CD8-positive, alpha-beta memory T cell (primary cell): ENCODE data around the gene OR51S1. TPM values are rescaled to one million over a fixed set of nuclear protein-coding genes. Genes with fewer than 3 reads are reported as not detected.
"Not testable (repeated sequence)": the region's sequence is repeated elsewhere in the genome, so short reads cannot be mapped to it uniquely, and the experiment has no call there.

ENCODE experiments used
- CTCF ChIA-PET: fragments of 350-600 bp; sonication (Branson Sonifier 250); formaldehyde crosslinking; loops from one replicate; lab custom pipeline; 2021; ENCODE audit warnings: antibody characterized with exemption; lab: Charles Lee
- POLR2A ChIA-PET: fragments of 350-600 bp; sonication (Branson Sonifier 250); formaldehyde crosslinking; loops from one replicate; lab custom pipeline; 2021; ENCODE audit warnings: antibody characterized with exemption; lab: Charles Lee
- DNase-seq, 5 donors: peaks; one replicate each; pipeline versions ENCODE4 v3.0.0 to v3.0.0-alpha.2; 2020 to 2022; ENCODE audit warnings: mixed read lengths in 1 of 5
- H3K27ac ChIP-seq: one replicate; pipeline ENCODE4 v1.7.0; 2013; ENCODE audit warnings: low read depth, mild to moderate bottlenecking, low read length, moderate library complexity
- H3K27me3 ChIP-seq: 2 replicates; pipeline ENCODE4 v1.7.0; 2013; ENCODE audit warnings: low read length, mild to moderate bottlenecking; ENCODE audit not compliant: insufficient read depth, poor library complexity, severe bottlenecking
- H3K36me3 ChIP-seq: 2 replicates; pipeline ENCODE4 v1.7.0; 2013; ENCODE audit warnings: mild to moderate bottlenecking, low read length, moderate library complexity; ENCODE audit not compliant: insufficient read depth
- H3K4me1 ChIP-seq: 2 replicates; pipeline ENCODE4 v1.7.0; 2013; ENCODE audit warnings: mild to moderate bottlenecking, low read length, moderate library complexity; ENCODE audit not compliant: insufficient read depth
- H3K4me3 ChIP-seq: 2 replicates; pipeline ENCODE4 v1.7.0; 2013; ENCODE audit warnings: mild to moderate bottlenecking, low read length
- H3K9me3 ChIP-seq: 2 replicates; pipeline ENCODE4 v1.7.0; 2013; ENCODE audit warnings: mild to moderate bottlenecking, low read length
- H3K27ac Mint-ChIP-seq, 8 donors: one replicate each; pipeline ENCODE4 v1.8.0; 2020 to 2021; ENCODE audit warnings: mixed read lengths in 8 of 8, mild to moderate bottlenecking in 6 of 8, inconsistent platforms in 3 of 8, moderate library complexity in 3 of 8
- H3K27me3 Mint-ChIP-seq, 2 donors: one replicate each; pipeline ENCODE4 v1.8.0; 2020 to 2021; ENCODE audit warnings: mixed read lengths in 2 of 2, mild to moderate bottlenecking in 1 of 2, moderate library complexity in 1 of 2
- H3K36me3 Mint-ChIP-seq, 3 donors: one replicate each; pipeline ENCODE4 v1.8.0; 2020 to 2021; ENCODE audit warnings: mixed read lengths in 3 of 3, inconsistent platforms in 1 of 3, mild to moderate bottlenecking in 1 of 3
- H3K4me1 Mint-ChIP-seq, 3 donors: one replicate each; pipeline ENCODE4 v1.8.0; 2020 to 2021; ENCODE audit warnings: mixed read lengths in 3 of 3, inconsistent platforms in 1 of 3, mild to moderate bottlenecking in 1 of 3
- H3K4me3 Mint-ChIP-seq, 7 donors: one replicate each; pipeline ENCODE4 v1.8.0; 2020 to 2021; ENCODE audit warnings: mixed read lengths in 7 of 7, mild to moderate bottlenecking in 6 of 7, moderate library complexity in 4 of 7, inconsistent platforms in 2 of 7
- H3K9me3 Mint-ChIP-seq, 5 donors: one replicate each; pipeline ENCODE4 v1.8.0; 2020 to 2022; ENCODE audit warnings: mixed read lengths in 5 of 5, mild to moderate bottlenecking in 3 of 5, moderate library complexity in 2 of 5, inconsistent platforms in 1 of 5
- polyA plus RNA-seq: library from polyadenylated mRNA; unstranded; fragments of 300-500 nt; fragmentation: Illumina TruSeq; gene quantifications from one replicate; pipeline ENCODE4 v1.2.3, GENCODE V29; 2021
- total RNA-seq, 2 experiments: library from RNA; stranded (reverse); gene quantifications; one replicate each; pipeline ENCODE4 v1.2.3, GENCODE V29; 2021

The OR51S1 gene
- total and polyA plus RNA-seq, 3 experiments from 2014 or later = not detected

GRCh38 chr11:4830346-4830745 is 18.7 kb downstream of the OR51S1 start:
- no peak for DNase-seq
- Mint-ChIP-seq H3K9me3 (peaks cover 0 to under 1% (median 0%) of the 10 kb centered on the region in 5 donors), H3K36me3 (no peaks in the 10 kb centered on the region), H3K27ac (no peak overlapping the region), H3K4me3 (no peak overlapping the region), H3K4me1 (no peaks in the 10 kb centered on the region), H3K27me3 (peaks cover 0 to 3% of the 10 kb centered on the region in 2 donors)
- Histone ChIP-seq H3K27me3 (peaks cover 4% of the 10 kb centered on the region), H3K9me3 (no peaks in the 10 kb centered on the region), H3K36me3 (no peaks in the 10 kb centered on the region), H3K27ac (no peak overlapping the region), H3K4me1 (no peaks in the 10 kb centered on the region), H3K4me3 (no peak overlapping the region)
- CTCF ChIA-PET = no interaction called here
- POLR2A ChIA-PET = no interaction called here

- Histone ChIP-seq H3K27ac (no peak overlapping the region), H3K36me3 (no peaks in the 10 kb centered on the region), H3K27me3 (no peaks in the 10 kb centered on the region), H3K4me1 (no peaks in the 10 kb centered on the region), H3K4me3 (no peak overlapping the region), H3K9me3 (no peaks in the 10 kb centered on the region)
- Mint-ChIP-seq H3K27me3 (peaks cover 0 to 9% of the 10 kb centered on the region in 2 donors), H3K4me3 (no peak overlapping the region), H3K4me1 (no peaks in the 10 kb centered on the region), H3K36me3 (no peaks in the 10 kb centered on the region), H3K9me3 (peaks cover 0 to 3% (median 0%) of the 10 kb centered on the region in 5 donors), H3K27ac (no peak overlapping the region)
- DNase-seq = no peak
- ChIA-PET CTCF (no interaction called here), POLR2A (no interaction called here)
Observed at GRCh38 chr11:4826425-4826824, 22.6 kb downstream of the OR51S1 start.

GRCh38 chr11:4825132-4825531 is 23.9 kb downstream of the OR51S1 start:
- POLR2A ChIA-PET = no interaction called here
- CTCF ChIA-PET = no interaction called here
- Mint-ChIP-seq H3K4me3 (no peak overlapping the region), H3K27me3 (peaks cover 5 to 10% of the 10 kb centered on the region in 2 donors), H3K4me1 (no peaks in the 10 kb centered on the region), H3K27ac (no peak overlapping the region), H3K9me3 (peaks cover 0 to 3% (median 0%) of the 10 kb centered on the region in 5 donors), H3K36me3 (no peaks in the 10 kb centered on the region)
- no peaks in the 10 kb centered on the region for H3K4me1 ChIP-seq
- H3K27ac ChIP-seq = no peak overlapping the region
- H3K36me3 ChIP-seq = no peaks in the 10 kb centered on the region
- H3K4me3 ChIP-seq = no peak overlapping the region
- H3K9me3 ChIP-seq = no peaks in the 10 kb centered on the region
- no peak for DNase-seq
- H3K27me3 ChIP-seq = no peaks in the 10 kb centered on the region

GRCh38 chr11:4821021-4821420 is 28.0 kb downstream of the OR51S1 start, which contains the start of gene OR51F2:
Gene OR51F2 (plus strand): TSS chr11:4821321. CDS start chr11:4821422, 101 bp downstream.
- Histone ChIP-seq H3K4me3 (no peak within 1 kb of the TSS), H3K9me3 (no peaks in the 10 kb centered on the region), H3K36me3 (no peaks in the 10 kb centered on the region), H3K27ac (no peak within 1 kb of the TSS), H3K27me3 (no peaks in the 10 kb centered on the region), H3K4me1 (no peaks in the 10 kb centered on the region)
- no peaks in the 10 kb centered on the region for H3K4me1 Mint-ChIP-seq
- H3K36me3 Mint-ChIP-seq = no peaks in the 10 kb centered on the region
- no peak within 1 kb of the TSS for H3K27ac Mint-ChIP-seq
- no peak for DNase-seq
- POLR2A ChIA-PET = no interaction called here
- peaks cover 0 to 3% (median 0%) of the 10 kb centered on the region in 5 donors for H3K9me3 Mint-ChIP-seq
- CTCF ChIA-PET = no interaction called here
- H3K4me3 Mint-ChIP-seq = no peak within 1 kb of the TSS
- H3K27me3 Mint-ChIP-seq = peaks cover 5 to 13% of the 10 kb centered on the region in 2 donors

- Mint-ChIP-seq H3K9me3 (peaks cover 0 to 4% (median 0%) of the 10 kb centered on the region in 5 donors), H3K36me3 (no peaks in the 10 kb centered on the region), H3K4me1 (no peaks in the 10 kb centered on the region), H3K4me3 (no peak overlapping the region), H3K27me3 (no peaks in the 10 kb centered on the region), H3K27ac (no peak overlapping the region)
- POLR2A ChIA-PET = no interaction called here
- Histone ChIP-seq H3K27me3 (no peaks in the 10 kb centered on the region), H3K4me3 (no peak overlapping the region), H3K4me1 (no peaks in the 10 kb centered on the region), H3K36me3 (no peaks in the 10 kb centered on the region), H3K9me3 (no peaks in the 10 kb centered on the region), H3K27ac (no peak overlapping the region)
- DNase-seq = no peak
- CTCF ChIA-PET = no interaction called here
Observed at GRCh38 chr11:4809246-4809645, 39.8 kb downstream of the OR51S1 start.

GRCh38 chr11:4808476-4808875 is 40.5 kb downstream of the OR51S1 start:
- H3K9me3 ChIP-seq = no peaks in the 10 kb centered on the region
- Mint-ChIP-seq H3K27me3 (no peaks in the 10 kb centered on the region), H3K36me3 (no peaks in the 10 kb centered on the region), H3K9me3 (peaks cover 0 to 6% (median 0%) of the 10 kb centered on the region in 5 donors), H3K27ac (no peak overlapping the region), H3K4me3 (no peak overlapping the region), H3K4me1 (no peaks in the 10 kb centered on the region)
- no peaks in the 10 kb centered on the region for H3K36me3 ChIP-seq
- no peaks in the 10 kb centered on the region for H3K4me1 ChIP-seq
- ChIA-PET CTCF (no interaction called here), POLR2A (no interaction called here)
- no peak for DNase-seq
- no peaks in the 10 kb centered on the region for H3K27me3 ChIP-seq
- H3K27ac ChIP-seq = no peak overlapping the region
- no peak overlapping the region for H3K4me3 ChIP-seq

GRCh38 chr11:4804280-4804679 is 44.7 kb downstream of the OR51S1 start, which contains the start of gene OR52R1:
Gene OR52R1 (minus strand): TSS chr11:4804380. CDS start chr11:4804380, 0 bp downstream.
- Mint-ChIP-seq H3K27ac (no peak within 1 kb of the TSS), H3K27me3 (peaks cover 1 to 4% of the 10 kb centered on the region in 2 donors), H3K4me1 (no peaks in the 10 kb centered on the region), H3K4me3 (no peak within 1 kb of the TSS), H3K9me3 (peaks cover 0 to 6% (median 0%) of the 10 kb centered on the region in 5 donors), H3K36me3 (no peaks in the 10 kb centered on the region)
- H3K27ac ChIP-seq = no peak within 1 kb of the TSS
- CTCF ChIA-PET = no interaction called here
- no peak within 1 kb of the TSS for H3K4me3 ChIP-seq
- H3K9me3 ChIP-seq = no peaks in the 10 kb centered on the region
- H3K27me3 ChIP-seq = no peaks in the 10 kb centered on the region
- no peaks in the 10 kb centered on the region for H3K4me1 ChIP-seq
- DNase-seq = no peak
- H3K36me3 ChIP-seq = no peaks in the 10 kb centered on the region
- POLR2A ChIA-PET = no interaction called here

- H3K4me1 ChIP-seq, H3K4me1 Mint-ChIP-seq, H3K27ac ChIP-seq, CTCF ChIA-PET, H3K9me3 Mint-ChIP-seq, DNase-seq, H3K36me3 ChIP-seq, H3K27me3 Mint-ChIP-seq, H3K27me3 ChIP-seq, H3K4me3 ChIP-seq, H3K36me3 Mint-ChIP-seq, H3K9me3 ChIP-seq, H3K27ac Mint-ChIP-seq, POLR2A ChIA-PET, H3K4me3 Mint-ChIP-seq: not testable (repeated sequence)
Observed at GRCh38 chr11:4801316-4801715, 47.7 kb downstream of the OR51S1 start.
